IMR-90 (cell line): Measurements from ENCODE around the gene NRCAM. TPM values are rescaled to one million over a fixed set of nuclear protein-coding genes. Genes with fewer than 3 reads are reported as not detected.

Experiments
- ATAC-seq: fragments of 200-7000 bp; cut with Tn5 transposase; 2 replicates; pipeline ENCODE4 v1.9.1; 2020; ENCODE audit warnings: low read depth, mild to moderate bottlenecking, moderate library complexity
- BruUV-seq: library from RNA; stranded (reverse); fragments of 400-500 nt; replicated peaks from 2 replicates; lab custom pipeline; 2021; lab: Mats Ljungman, UMichigan
- CTCF ChIA-PET: fragments of 300-600 bp; formaldehyde crosslinking; extraction: SDS; loops from one replicate; lab custom pipeline; 2021; ENCODE audit warnings: antibody characterized with exemption; lab: Yijun Ruan, JAX
- POLR2A ChIA-PET: fragments of 300-600 bp; sonication (Branson Sonifier 250); formaldehyde crosslinking; loops from one replicate; lab custom pipeline; 2022; ENCODE audit warnings: antibody characterized with exemption; ENCODE audit not compliant: unreplicated experiment; lab: Charles Lee
- DNase-seq: peaks from one replicate; pipeline ENCODE4 v3.0.0; 2013
- H2AFZ ChIP-seq: replicated peaks from 2 replicates; pipeline ENCODE3; 2013; ENCODE audit warnings: low read length, mild to moderate bottlenecking; ENCODE audit not compliant: poor library complexity
- H2AK5ac ChIP-seq: 2 replicates; pipeline ENCODE4 v1.6.1; 2013; ENCODE audit warnings: low read depth, low read length, inconsistent platforms
- H2AK9ac ChIP-seq: replicated peaks from 2 replicates; pipeline ENCODE3; 2013; ENCODE audit warnings: mild to moderate bottlenecking, low read depth, low read length, moderate library complexity; ENCODE audit not compliant: poor library complexity
- H2BK120ac ChIP-seq: 2 replicates; pipeline ENCODE4 v1.6.1; 2013; ENCODE audit warnings: low read depth, low read length, inconsistent platforms
- H2BK15ac ChIP-seq: 3 replicates; pipeline ENCODE4 v1.6.1; 2013; ENCODE audit warnings: low read depth, low read length, inconsistent platforms
- H2BK20ac ChIP-seq: 2 replicates; pipeline ENCODE4 v1.6.1; 2013; ENCODE audit warnings: low read depth, mild to moderate bottlenecking, inconsistent platforms, low read length, moderate library complexity
- H2BK5ac ChIP-seq: 2 replicates; pipeline ENCODE4 v1.6.1; 2013; ENCODE audit warnings: mild to moderate bottlenecking, low read depth, low read length, inconsistent platforms; ENCODE audit not compliant: poor library complexity, severe bottlenecking
- H3K14ac ChIP-seq: replicated peaks from 2 replicates; pipeline ENCODE4 v1.6.1; 2013; ENCODE audit warnings: low read depth, low read length, inconsistent platforms
- H3K18ac ChIP-seq: 2 replicates; pipeline ENCODE4 v1.6.1; 2013; ENCODE audit warnings: low read depth, low read length, control low read depth
- H3K23ac ChIP-seq: 2 replicates; pipeline ENCODE4 v1.6.1; 2013; ENCODE audit warnings: low read depth, low read length, inconsistent platforms
- H3K27ac ChIP-seq: 2 replicates; pipeline ENCODE4 v1.5.1; 2013; ENCODE audit warnings: mild to moderate bottlenecking, control low read depth, low read length; ENCODE audit not compliant: insufficient read depth
- H3K27me3 ChIP-seq: 2 replicates; pipeline ENCODE4 v1.6.1; 2013; ENCODE audit warnings: low read length; ENCODE audit not compliant: control insufficient read depth, insufficient read depth
- H3K36me3 ChIP-seq: 2 replicates; pipeline ENCODE4 v1.6.1; 2013; ENCODE audit warnings: low read length, mixed read lengths; ENCODE audit not compliant: control insufficient read depth, insufficient read depth
- H3K4ac ChIP-seq: 2 replicates; pipeline ENCODE4 v1.6.1; 2013; ENCODE audit warnings: low read depth, low read length, inconsistent platforms
- H3K4me1 ChIP-seq: 2 replicates; pipeline ENCODE4 v1.6.1; 2013; ENCODE audit warnings: low read length, mixed read lengths; ENCODE audit not compliant: control insufficient read depth, insufficient read depth
- H3K4me2 ChIP-seq: 2 replicates; pipeline ENCODE4 v1.6.1; 2013; ENCODE audit warnings: low read depth, mild to moderate bottlenecking, control low read depth, low read length, moderate library complexity
- H3K4me3 ChIP-seq: 2 replicates; pipeline ENCODE4 v1.5.1; 2013; ENCODE audit warnings: low read depth, mild to moderate bottlenecking, control low read depth, low read length, moderate library complexity; ENCODE audit not compliant: insufficient read depth
- H3K56ac ChIP-seq: 2 replicates; pipeline ENCODE4 v1.6.1; 2013; ENCODE audit warnings: low read length, inconsistent platforms; ENCODE audit not compliant: insufficient read depth; ENCODE audit errors: extremely low read depth
- H3K79me1 ChIP-seq, 2 experiments: 2 replicates each; pipeline ENCODE4 v1.6.1; 2013; ENCODE audit warnings: low read length in 2 of 2, inconsistent platforms in 1 of 2, low read depth in 1 of 2
- H3K9ac ChIP-seq: 2 replicates; pipeline ENCODE4 v1.6.1; 2013; ENCODE audit warnings: low read depth, low read length, control low read depth
- H3K9me1 ChIP-seq: 2 replicates; pipeline ENCODE4 v1.6.1; 2013; ENCODE audit warnings: low read length, inconsistent platforms; ENCODE audit not compliant: insufficient read depth
- H3K9me3 ChIP-seq: 2 replicates; pipeline ENCODE4 v1.6.1; 2013; ENCODE audit warnings: low read length; ENCODE audit not compliant: control insufficient read depth, insufficient read depth
- H4K20me1 ChIP-seq: 2 replicates; pipeline ENCODE4 v1.6.1; 2013; ENCODE audit warnings: low read length, inconsistent platforms; ENCODE audit not compliant: insufficient read depth
- H4K5ac ChIP-seq: 2 replicates; pipeline ENCODE4 v1.6.1; 2013; ENCODE audit warnings: mild to moderate bottlenecking, low read depth, low read length, control low read depth
- H4K8ac ChIP-seq, 2 experiments: 2 replicates each; pipeline ENCODE4 v1.6.1; 2013; ENCODE audit warnings: low read depth in 2 of 2, low read length in 2 of 2, control low read depth in 1 of 2, inconsistent platforms in 1 of 2
- H4K91ac ChIP-seq: 2 replicates; pipeline ENCODE4 v1.6.1; 2013; ENCODE audit warnings: low read depth, low read length, inconsistent platforms; ENCODE audit not compliant: insufficient read depth
- CEBPB ChIP-seq: IDR thresholded peaks from 2 replicates; pipeline ENCODE4 v1.6.1; 2012; ENCODE audit warnings: low read depth, low read length, improper control_type of control experiment
- FOS ChIP-seq: fragments of 150-350 bp; IDR thresholded peaks from 2 replicates; pipeline ENCODE4 v1.6.1; 2016; ENCODE audit warnings: low read depth, low read length
- MAFK ChIP-seq: IDR thresholded peaks from 2 replicates; pipeline ENCODE4 v1.6.1; 2012; ENCODE audit warnings: low read depth, low read length, improper control_type of control experiment
- MAZ ChIP-seq: IDR thresholded peaks from 2 replicates; pipeline ENCODE4 v1.6.1; 2012; ENCODE audit warnings: low read depth, mild to moderate bottlenecking, low read length, improper control_type of control experiment, moderate library complexity, borderline replicate concordance
- MXI1 ChIP-seq: IDR thresholded peaks from 2 replicates; pipeline ENCODE4 v1.6.1; 2012; ENCODE audit warnings: low read depth, mild to moderate bottlenecking, low read length, moderate library complexity, borderline replicate concordance
- POLR2A ChIP-seq: IDR thresholded peaks from 2 replicates; pipeline ENCODE4 v1.6.1; 2012; ENCODE audit warnings: mild to moderate bottlenecking, low read depth, low read length
- RAD21 ChIP-seq: IDR thresholded peaks from 2 replicates; pipeline ENCODE4 v1.6.1; 2012; ENCODE audit warnings: low read length, improper control_type of control experiment
- RFX5 ChIP-seq: IDR thresholded peaks from 2 replicates; pipeline ENCODE4 v1.8.0; 2012; ENCODE audit warnings: low read depth, mild to moderate bottlenecking, low read length, moderate library complexity
- SMC3 ChIP-seq: fragments of 150-350 bp; IDR thresholded peaks from 2 replicates; pipeline ENCODE4 v1.6.1; 2016; ENCODE audit warnings: low read depth, mild to moderate bottlenecking, antibody characterized with exemption, low read length, moderate library complexity
- WGBS, 2 experiments: methylation state at CpG; one replicate each; pipeline versions ENCODE4 v1.1.5 to v1.1.7; 2013; ENCODE audit warnings: missing lambda C conversion rate in 2 of 2; ENCODE audit not compliant: insufficient read length in 1 of 2; ENCODE audit errors: extremely low coverage in 2 of 2; 5-methylcytosine and 5-hydroxymethylcytosine counted together
- dilution Hi-C: fragments of 300-500 bp; cut with HindIII; formaldehyde crosslinking; loops from one replicate; pipeline ENCODE4 v1.14.3; 2018; ENCODE audit warnings: low sequenced_read_pairs; ENCODE audit not compliant: unreplicated experiment
- in situ Hi-C: fragments of 300-500 bp; cut with MboI; formaldehyde crosslinking; loops from 3 replicates; pipeline ENCODE4 v1.14.3; 2019; ENCODE audit warnings: low sequenced_read_pairs, inconsistent platforms, mixed read lengths
- intact Hi-C: fragments of 100-400 bp; cut with micrococcal nuclease; formaldehyde crosslinking; loops from 2 replicates; pipeline ENCODE4 v1.10.0; 2022
- polyA plus RNA-seq, 3 experiments: library from polyadenylated mRNA; depleted of rRNA; stranded (reverse); fragments of >200 nt; gene quantifications; 2 replicates each; pipeline ENCODE4 v1.2.3, GENCODE V29; 2012; ENCODE audit warnings: low replicate concordance in 1 of 3
- total RNA-seq: library from RNA; depleted of rRNA; stranded (reverse); fragments of >200 nt; gene quantifications from 2 replicates; pipeline ENCODE4 v1.2.3, GENCODE V29; 2012
- TF ChIP-seq, protein P1 (sequence below): fragments of 150-350 bp; IDR thresholded peaks from 2 replicates; pipeline ENCODE4 v1.6.1; 2016; ENCODE audit warnings: low read depth, mild to moderate bottlenecking, low read length, moderate library complexity, borderline replicate concordance
- TF ChIP-seq, protein P2 (sequence below): fragments of 150-350 bp; IDR thresholded peaks from 2 replicates; pipeline ENCODE4 v1.6.1; 2017; ENCODE audit warnings: mild to moderate bottlenecking, antibody characterized with exemption, low read length, low read depth

NRCAM gene
- total and polyA plus RNA-seq, 2 of the 4 experiments (the other 2 are of a cell fraction) = 0.46 to 1.1 TPM

DNA sequence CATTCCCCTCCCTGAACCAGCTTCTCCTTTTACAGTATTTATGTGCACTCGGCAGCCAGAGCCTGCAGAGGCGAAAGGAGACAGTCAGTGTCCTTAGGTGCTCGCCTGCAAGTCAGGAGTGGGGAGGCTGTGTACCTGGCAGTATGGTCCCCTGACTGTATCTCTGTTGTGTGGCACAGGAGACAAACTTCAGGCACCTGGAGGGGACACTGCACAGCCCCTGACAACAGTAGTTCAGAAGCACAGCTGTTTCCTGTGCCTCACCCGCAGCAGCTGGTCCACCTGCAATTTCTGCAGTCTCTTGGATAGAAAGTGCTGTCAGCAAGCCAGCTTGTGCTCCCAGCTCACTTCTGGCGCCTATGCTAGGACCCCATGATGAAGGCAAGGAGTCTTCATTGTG is 252.7 kb downstream of the NRCAM start:
- Histone ChIP-seq H3K14ac (no peak overlapping the region), H3K4ac (no peak overlapping the region), H2AK9ac (no peak overlapping the region), H3K9me1 (no peaks in the 10 kb centered on the region), H3K9ac (no peak overlapping the region), H3K56ac (no peak overlapping the region), H4K8ac (no peak overlapping the region), H2BK20ac (no peak overlapping the region), H4K20me1 (no peaks in the 10 kb centered on the region), H3K27ac (no peak overlapping the region), H3K4me3 (no peak overlapping the region), H3K4me1 (no peaks in the 10 kb centered on the region), H3K27me3 (peaks cover 26% of the 10 kb centered on the region), H2AK5ac (no peak overlapping the region), H3K23ac (no peak overlapping the region), H3K4me2 (no peak overlapping the region), H2BK15ac (no peak overlapping the region), H4K91ac (no peak overlapping the region), H3K36me3 (no peaks in the 10 kb centered on the region), H4K5ac (no peak overlapping the region), H3K18ac (no peak overlapping the region), H2AFZ (no peak overlapping the region), H2BK120ac (no peak overlapping the region), H3K9me3 (no peaks in the 10 kb centered on the region), H3K79me1 (no peaks in the 10 kb centered on the region), H2BK5ac (no peak overlapping the region)
- intact Hi-C loops = no loop called here
- ChIA-PET CTCF (no interaction called here), POLR2A (no interaction called here)
- WGBS, 2 experiments = 60% methylated on average over 1 of the region's 5 CpGs; no CpG with 5 or more reads in 1 of the 2 experiments
- in situ Hi-C loops = no loop called here
- DNase-seq (no peak), ATAC-seq (no peak)
- dilution Hi-C loops = no loop called here
- BruUV-seq = no TSS peak
- TF ChIP-seq POLR2A (no peak), RAD21 (no peak), FOS (no peak), RFX5 (no peak), MAZ (no peak), MXI1 (no peak), MAFK (no peak), CEBPB (no peak), SMC3 (no peak)
- TF ChIP-seq, protein P1, sequence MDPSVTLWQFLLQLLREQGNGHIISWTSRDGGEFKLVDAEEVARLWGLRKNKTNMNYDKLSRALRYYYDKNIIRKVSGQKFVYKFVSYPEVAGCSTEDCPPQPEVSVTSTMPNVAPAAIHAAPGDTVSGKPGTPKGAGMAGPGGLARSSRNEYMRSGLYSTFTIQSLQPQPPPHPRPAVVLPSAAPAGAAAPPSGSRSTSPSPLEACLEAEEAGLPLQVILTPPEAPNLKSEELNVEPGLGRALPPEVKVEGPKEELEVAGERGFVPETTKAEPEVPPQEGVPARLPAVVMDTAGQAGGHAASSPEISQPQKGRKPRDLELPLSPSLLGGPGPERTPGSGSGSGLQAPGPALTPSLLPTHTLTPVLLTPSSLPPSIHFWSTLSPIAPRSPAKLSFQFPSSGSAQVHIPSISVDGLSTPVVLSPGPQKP = no peak
- TF ChIP-seq, protein P2, sequence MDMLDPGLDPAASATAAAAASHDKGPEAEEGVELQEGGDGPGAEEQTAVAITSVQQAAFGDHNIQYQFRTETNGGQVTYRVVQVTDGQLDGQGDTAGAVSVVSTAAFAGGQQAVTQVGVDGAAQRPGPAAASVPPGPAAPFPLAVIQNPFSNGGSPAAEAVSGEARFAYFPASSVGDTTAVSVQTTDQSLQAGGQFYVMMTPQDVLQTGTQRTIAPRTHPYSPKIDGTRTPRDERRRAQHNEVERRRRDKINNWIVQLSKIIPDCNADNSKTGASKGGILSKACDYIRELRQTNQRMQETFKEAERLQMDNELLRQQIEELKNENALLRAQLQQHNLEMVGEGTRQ = no peak
